Measurements from ENCODE around the gene ZMYND19.
"Not testable (repeated sequence)": the region's sequence is repeated elsewhere in the genome, so short reads cannot be mapped to it uniquely, and the experiment has no call there.

ZMYND19 gene

GRCh38 chr9:137590469-137591383 is at the start of gene ZMYND19:
ZMYND19 (minus strand) TSS chr9:137590512; CDS start chr9:137590263, 249 bp downstream.
- 0 out of 2 replicates have a peak, but pooled peaks cover 2% of the 10 kb centered on the region for H3K4me1 ChIP-seq (ENCODE audit: control insufficient read depth, insufficient read depth, low read length)
- H3K4me3 ChIP-seq (ENCODE audit: low read depth, low read length): peak within 1 kb of the TSS; percentile 84
- peaks cover 34% of the 10 kb centered on the region for H3K36me3 ChIP-seq (ENCODE audit: control insufficient read depth, insufficient read depth, low read length)
- H3K27ac ChIP-seq (ENCODE audit: low read depth, low read length): no peak within 1 kb of the TSS; the same call in 1 of the 2 replicates
- H3K9ac ChIP-seq (ENCODE audit: low read length): peak within 1 kb of the TSS; percentile 87
- H3K9me3 ChIP-seq (ENCODE audit: control insufficient read depth, insufficient read depth, low read depth, low read length): no peaks in the 10 kb centered on the region
- no peaks in the 10 kb centered on the region for H3K27me3 ChIP-seq (ENCODE audit: control insufficient read depth, insufficient read depth, low read length)

- H3K4me3 ChIP-seq (ENCODE audit: low read depth, low read length): no peak overlapping the region
These were observed 49.2 kb upstream of the ZMYND19 start for GRCh38 chr9:137639303-137640051.

GRCh38 chr9:137638680-137639079 is 48.4 kb upstream of the ZMYND19 start:
- Histone ChIP-seq H3K27ac (ENCODE audit: low read depth, low read length) (no peak overlapping the region), H3K4me1 (ENCODE audit: control insufficient read depth, insufficient read depth, low read length) (no peaks in the 10 kb centered on the region), H3K36me3 (ENCODE audit: control insufficient read depth, insufficient read depth, low read length) (peaks cover 9% of the 10 kb centered on the region), H3K4me3 (ENCODE audit: low read depth, low read length) (no peak overlapping the region), H3K27me3 (ENCODE audit: control insufficient read depth, insufficient read depth, low read length) (no peaks in the 10 kb centered on the region), H3K9ac (ENCODE audit: low read length) (no peak overlapping the region), H3K9me3 (ENCODE audit: control insufficient read depth, insufficient read depth, low read depth, low read length) (no peaks in the 10 kb centered on the region)

More at GRCh38 chr9:137639303-137640051, 49.2 kb upstream of the ZMYND19 start:
- H3K9ac ChIP-seq (ENCODE audit: low read length): no peak overlapping the region
- no peaks in the 10 kb centered on the region for H3K27me3 ChIP-seq (ENCODE audit: control insufficient read depth, insufficient read depth, low read length)
- peaks cover 15% of the 10 kb centered on the region for H3K36me3 ChIP-seq (ENCODE audit: control insufficient read depth, insufficient read depth, low read length)
- H3K4me1 ChIP-seq (ENCODE audit: control insufficient read depth, insufficient read depth, low read length): no peaks in the 10 kb centered on the region
- H3K9me3 ChIP-seq (ENCODE audit: control insufficient read depth, insufficient read depth, low read depth, low read length): no peaks in the 10 kb centered on the region
- no peak overlapping the region for H3K27ac ChIP-seq (ENCODE audit: low read depth, low read length)

- Histone ChIP-seq H3K9me3 (ENCODE audit: control insufficient read depth, insufficient read depth, low read depth, low read length) (no peaks in the 10 kb centered on the region), H3K9ac (ENCODE audit: low read length) (no peak overlapping the region), H3K27ac (ENCODE audit: low read depth, low read length) (no peak overlapping the region), H3K4me1 (ENCODE audit: control insufficient read depth, insufficient read depth, low read length) (peaks cover 12% of the 10 kb centered on the region), H3K27me3 (ENCODE audit: control insufficient read depth, insufficient read depth, low read length) (no peaks in the 10 kb centered on the region), H3K4me3 (ENCODE audit: low read depth, low read length) (no peak overlapping the region), H3K36me3 (ENCODE audit: control insufficient read depth, insufficient read depth, low read length) (no peaks in the 10 kb centered on the region; the same call in 1 of the 2 replicates)
These were observed 43.7 kb upstream of the ZMYND19 start for GRCh38 chr9:137634016-137634415.

GRCh38 chr9:137632230-137633161 is 42.2 kb upstream of the ZMYND19 start:
- no peak overlapping the region for H3K4me3 ChIP-seq (ENCODE audit: low read depth, low read length)
- H3K36me3 ChIP-seq (ENCODE audit: control insufficient read depth, insufficient read depth, low read length): no peaks in the 10 kb centered on the region
- H3K9ac ChIP-seq (ENCODE audit: low read length): peak overlapping the region; percentile 3
- H3K27me3 ChIP-seq (ENCODE audit: control insufficient read depth, insufficient read depth, low read length): no peaks in the 10 kb centered on the region
- H3K9me3 ChIP-seq (ENCODE audit: control insufficient read depth, insufficient read depth, low read depth, low read length): no peaks in the 10 kb centered on the region
- peaks cover 15% of the 10 kb centered on the region for H3K4me1 ChIP-seq (ENCODE audit: control insufficient read depth, insufficient read depth, low read length)
- no peak overlapping the region for H3K27ac ChIP-seq (ENCODE audit: low read depth, low read length)

- Histone ChIP-seq H3K4me3 (ENCODE audit: low read depth, low read length) (no peak overlapping the region), H3K4me1 (ENCODE audit: control insufficient read depth, insufficient read depth, low read length) (peaks cover 15% of the 10 kb centered on the region), H3K27ac (ENCODE audit: low read depth, low read length) (no peak overlapping the region), H3K9me3 (ENCODE audit: control insufficient read depth, insufficient read depth, low read depth, low read length) (no peaks in the 10 kb centered on the region), H3K9ac (ENCODE audit: low read length) (no peak overlapping the region), H3K27me3 (ENCODE audit: control insufficient read depth, insufficient read depth, low read length) (no peaks in the 10 kb centered on the region), H3K36me3 (ENCODE audit: control insufficient read depth, insufficient read depth, low read length) (no peaks in the 10 kb centered on the region)
These were observed 41.3 kb upstream of the ZMYND19 start for GRCh38 chr9:137631345-137632229.

GRCh38 chr9:137630679-137631078 is 40.4 kb upstream of the ZMYND19 start:
- Histone ChIP-seq H3K4me1 (ENCODE audit: control insufficient read depth, insufficient read depth, low read length) (peaks cover 15% of the 10 kb centered on the region), H3K27me3 (ENCODE audit: control insufficient read depth, insufficient read depth, low read length) (no peaks in the 10 kb centered on the region), H3K4me3 (ENCODE audit: low read depth, low read length) (no peak overlapping the region), H3K9me3 (ENCODE audit: control insufficient read depth, insufficient read depth, low read depth, low read length) (no peaks in the 10 kb centered on the region), H3K27ac (ENCODE audit: low read depth, low read length) (no peak overlapping the region), H3K36me3 (ENCODE audit: control insufficient read depth, insufficient read depth, low read length) (no peaks in the 10 kb centered on the region), H3K9ac (ENCODE audit: low read length) (no peak overlapping the region)

- Histone ChIP-seq H3K4me1 (ENCODE audit: control insufficient read depth, insufficient read depth, low read length) (peaks cover 15% of the 10 kb centered on the region), H3K27ac (ENCODE audit: low read depth, low read length) (no peak overlapping the region), H3K9ac (ENCODE audit: low read length) (no peak overlapping the region)
These were observed 39.8 kb upstream of the ZMYND19 start for GRCh38 chr9:137630126-137630525.

GRCh38 chr9:137627406-137627805 is 37.1 kb upstream of the ZMYND19 start:
- not testable (repeated sequence) for H3K4me1 ChIP-seq (ENCODE audit: control insufficient read depth, insufficient read depth, low read length); H3K36me3 ChIP-seq (ENCODE audit: control insufficient read depth, insufficient read depth, low read length); H3K9me3 ChIP-seq (ENCODE audit: control insufficient read depth, insufficient read depth, low read depth, low read length); H3K9ac ChIP-seq (ENCODE audit: low read length); H3K27me3 ChIP-seq (ENCODE audit: control insufficient read depth, insufficient read depth, low read length); H3K4me3 ChIP-seq (ENCODE audit: low read depth, low read length); H3K27ac ChIP-seq (ENCODE audit: low read depth, low read length)

More at GRCh38 chr9:137630126-137630525, 39.8 kb upstream of the ZMYND19 start:
- H3K36me3 ChIP-seq (ENCODE audit: control insufficient read depth, insufficient read depth, low read length): no peaks in the 10 kb centered on the region
- H3K4me3 ChIP-seq (ENCODE audit: low read depth, low read length): no peak overlapping the region
- no peaks in the 10 kb centered on the region for H3K27me3 ChIP-seq (ENCODE audit: control insufficient read depth, insufficient read depth, low read length)
- no peaks in the 10 kb centered on the region for H3K9me3 ChIP-seq (ENCODE audit: control insufficient read depth, insufficient read depth, low read depth, low read length)

GRCh38 chr9:137626464-137626863 is 36.2 kb upstream of the ZMYND19 start:
- Histone ChIP-seq H3K4me3 (ENCODE audit: low read depth, low read length) (no peak overlapping the region), H3K36me3 (ENCODE audit: control insufficient read depth, insufficient read depth, low read length) (no peaks in the 10 kb centered on the region), H3K9me3 (ENCODE audit: control insufficient read depth, insufficient read depth, low read depth, low read length) (no peaks in the 10 kb centered on the region), H3K9ac (ENCODE audit: low read length) (no peak overlapping the region), H3K27me3 (ENCODE audit: control insufficient read depth, insufficient read depth, low read length) (no peaks in the 10 kb centered on the region), H3K27ac (ENCODE audit: low read depth, low read length) (no peak overlapping the region), H3K4me1 (ENCODE audit: control insufficient read depth, insufficient read depth, low read length) (peaks cover 3% of the 10 kb centered on the region)
